HEK293 (cell line): ENCODE measurements around the gene CRB2.

Experiments
- CTCF ChIA-PET: fragments of 350-600 bp; formaldehyde crosslinking; extraction: SDS; loops from one replicate; lab custom pipeline; 2021; ENCODE audit warnings: antibody characterized with exemption; lab: Yijun Ruan, JAX
- POLR2A ChIA-PET: fragments of 300-600 bp; formaldehyde crosslinking; extraction: SDS; loops from one replicate; lab custom pipeline; 2020; ENCODE audit warnings: antibody characterized with exemption, inconsistent platforms; lab: Yijun Ruan, JAX
- H3K27ac ChIP-seq: fragments of 200-500 bp; sonication (Bioruptor generic); 2 replicates; pipeline ENCODE4 v1.5.1; 2014; ENCODE audit warnings: low read depth, low read length, control low read depth, inconsistent platforms; ENCODE audit errors: extremely low read depth
- H3K36me3 ChIP-seq, 2 experiments: fragments of 200-500 bp in 1 of 2; sonication (Bioruptor generic) in 1 of 2; 1 replicate in 1 of 2; 2 replicates in 1 of 2; pipeline ENCODE4 v1.5.1; 2014 to 2017; ENCODE audit warnings: inconsistent platforms in 2 of 2, low read length in 2 of 2; ENCODE audit not compliant: control insufficient read depth in 2 of 2, insufficient read depth in 1 of 2
- H3K4me1 ChIP-seq: fragments of 200-500 bp; sonication (Bioruptor generic); 2 replicates; pipeline ENCODE4 v1.5.1; 2014; ENCODE audit warnings: mild to moderate bottlenecking, low read length, inconsistent platforms; ENCODE audit not compliant: control insufficient read depth, insufficient read depth
- H3K4me3 ChIP-seq: 2 replicates; pipeline ENCODE4 v1.5.1; 2011; ENCODE audit warnings: low read depth, mild to moderate bottlenecking, control low read depth, low read length, moderate library complexity
- H3K9me3 ChIP-seq: fragments of 200-500 bp; sonication (Bioruptor generic); 2 replicates; pipeline ENCODE4 v1.5.1; 2014; ENCODE audit warnings: low read depth, low read length, inconsistent platforms; ENCODE audit not compliant: control insufficient read depth, insufficient read depth
- GLIS1 ChIP-seq: fragments of 450-650 bp; formaldehyde crosslinking; IDR thresholded peaks from 2 replicates; pipeline ENCODE4 v1.5.1; 2016; ENCODE audit warnings: missing biosample characterization, missing genetic modification characterization
- REPIN1 ChIP-seq: fragments of 450-650 bp; formaldehyde crosslinking; IDR thresholded peaks from 2 replicates; pipeline ENCODE4 v1.5.1; 2017; ENCODE audit warnings: missing biosample characterization, missing genetic modification characterization, low read depth
- ZBTB20 ChIP-seq: fragments of 450-650 bp; formaldehyde crosslinking; IDR thresholded peaks from 2 replicates; pipeline ENCODE4 v1.5.1; 2016; ENCODE audit warnings: missing biosample characterization, missing genetic modification characterization
- ZFHX2 ChIP-seq: fragments of 450-650 bp; formaldehyde crosslinking; conservative IDR thresholded peaks from 2 replicates; pipeline ENCODE4 v1.5.1; 2016; ENCODE audit warnings: missing biosample characterization, missing genetic modification characterization
- ZIC2 ChIP-seq: fragments of 450-650 bp; formaldehyde crosslinking; IDR thresholded peaks from 2 replicates; pipeline ENCODE4 v1.5.1; 2016; ENCODE audit warnings: missing biosample characterization, missing genetic modification characterization
- ZNF155 ChIP-seq: fragments of 450-650 bp; formaldehyde crosslinking; IDR thresholded peaks from 2 replicates; pipeline ENCODE4 v1.5.1; 2016; ENCODE audit warnings: missing biosample characterization, missing genetic modification characterization
- ZNF169 ChIP-seq: fragments of 450-650 bp; formaldehyde crosslinking; IDR thresholded peaks from 2 replicates; pipeline ENCODE4 v1.5.1; 2016; ENCODE audit warnings: missing biosample characterization, missing genetic modification characterization
- ZNF223 ChIP-seq: fragments of 450-650 bp; formaldehyde crosslinking; IDR thresholded peaks from 2 replicates; pipeline ENCODE4 v1.5.1; 2016; ENCODE audit warnings: missing biosample characterization, missing genetic modification characterization
- ZNF501 ChIP-seq: fragments of 450-650 bp; formaldehyde crosslinking; IDR thresholded peaks from 2 replicates; pipeline ENCODE4 v1.5.1; 2016; ENCODE audit warnings: missing biosample characterization, missing genetic modification characterization
- ZNF560 ChIP-seq: fragments of 450-650 bp; formaldehyde crosslinking; IDR thresholded peaks from 2 replicates; pipeline ENCODE4 v1.5.1; 2017; ENCODE audit warnings: missing biosample characterization, missing genetic modification characterization, borderline replicate concordance
- ZNF776 ChIP-seq: fragments of 450-650 bp; formaldehyde crosslinking; IDR thresholded peaks from 2 replicates; pipeline ENCODE4 v1.5.0; 2017; ENCODE audit warnings: missing biosample characterization, missing genetic modification characterization, borderline replicate concordance
- ZNF843 ChIP-seq: fragments of 450-650 bp; formaldehyde crosslinking; IDR thresholded peaks from 2 replicates; pipeline ENCODE4 v1.5.1; 2016; ENCODE audit warnings: missing biosample characterization, missing genetic modification characterization
- TF ChIP-seq, protein P1 (sequence below): fragments of 450-650 bp; formaldehyde crosslinking; IDR thresholded peaks from 2 replicates; pipeline ENCODE4 v1.5.1; 2016; ENCODE audit warnings: missing biosample characterization, missing genetic modification characterization, borderline replicate concordance
- TF ChIP-seq, protein P2 (sequence below): fragments of 450-650 bp; formaldehyde crosslinking; optimal IDR thresholded peaks from 2 replicates; pipeline ENCODE3; 2016; ENCODE audit warnings: missing biosample characterization, mild to moderate bottlenecking, missing genetic modification characterization

The CRB2 gene

DNA sequence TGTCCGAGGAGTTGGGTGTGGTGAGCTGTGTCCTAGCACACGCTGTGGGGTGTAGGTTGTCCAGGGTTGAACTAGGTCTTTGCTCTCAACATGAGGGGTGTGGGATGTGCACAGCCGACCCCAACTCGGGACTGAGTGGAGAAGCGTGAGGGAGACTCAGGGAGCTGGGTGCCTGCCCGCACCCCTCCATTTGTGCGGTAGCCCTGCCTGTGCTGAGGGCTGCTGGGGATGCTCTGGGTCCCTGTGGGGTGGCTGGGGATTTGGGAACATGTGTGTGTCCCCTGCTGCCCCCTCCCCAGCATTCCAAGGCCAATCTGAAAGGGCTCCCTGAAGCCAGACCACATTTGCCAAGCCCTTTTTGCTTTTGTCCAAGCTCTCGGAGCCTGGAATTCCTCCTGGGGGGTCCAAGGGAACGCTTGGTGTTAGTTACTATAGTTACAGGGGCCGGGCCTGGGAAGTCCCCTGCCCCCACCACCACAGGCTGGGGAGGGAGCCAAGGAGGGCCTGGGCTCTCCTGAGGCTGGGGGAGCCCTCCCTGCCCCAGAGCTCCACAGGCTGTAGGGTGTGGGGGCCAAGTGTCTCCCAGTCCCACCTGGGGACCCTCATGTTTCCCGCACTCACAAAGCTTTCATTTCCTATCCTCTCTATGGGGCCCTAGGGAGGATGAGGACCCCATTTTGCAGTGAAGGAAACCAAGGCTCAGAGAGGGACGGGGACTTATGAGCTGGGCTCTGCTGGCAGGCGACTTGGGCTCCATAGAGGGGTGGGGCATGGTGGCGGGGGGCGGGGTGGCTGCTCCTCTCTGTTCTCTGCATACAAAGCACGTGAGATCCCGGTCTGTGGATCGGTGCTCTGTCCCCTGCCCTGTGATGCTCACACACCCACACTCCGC is 1.1 kb downstream of the CRB2 start (continued):
- TF ChIP-seq, protein P1, sequence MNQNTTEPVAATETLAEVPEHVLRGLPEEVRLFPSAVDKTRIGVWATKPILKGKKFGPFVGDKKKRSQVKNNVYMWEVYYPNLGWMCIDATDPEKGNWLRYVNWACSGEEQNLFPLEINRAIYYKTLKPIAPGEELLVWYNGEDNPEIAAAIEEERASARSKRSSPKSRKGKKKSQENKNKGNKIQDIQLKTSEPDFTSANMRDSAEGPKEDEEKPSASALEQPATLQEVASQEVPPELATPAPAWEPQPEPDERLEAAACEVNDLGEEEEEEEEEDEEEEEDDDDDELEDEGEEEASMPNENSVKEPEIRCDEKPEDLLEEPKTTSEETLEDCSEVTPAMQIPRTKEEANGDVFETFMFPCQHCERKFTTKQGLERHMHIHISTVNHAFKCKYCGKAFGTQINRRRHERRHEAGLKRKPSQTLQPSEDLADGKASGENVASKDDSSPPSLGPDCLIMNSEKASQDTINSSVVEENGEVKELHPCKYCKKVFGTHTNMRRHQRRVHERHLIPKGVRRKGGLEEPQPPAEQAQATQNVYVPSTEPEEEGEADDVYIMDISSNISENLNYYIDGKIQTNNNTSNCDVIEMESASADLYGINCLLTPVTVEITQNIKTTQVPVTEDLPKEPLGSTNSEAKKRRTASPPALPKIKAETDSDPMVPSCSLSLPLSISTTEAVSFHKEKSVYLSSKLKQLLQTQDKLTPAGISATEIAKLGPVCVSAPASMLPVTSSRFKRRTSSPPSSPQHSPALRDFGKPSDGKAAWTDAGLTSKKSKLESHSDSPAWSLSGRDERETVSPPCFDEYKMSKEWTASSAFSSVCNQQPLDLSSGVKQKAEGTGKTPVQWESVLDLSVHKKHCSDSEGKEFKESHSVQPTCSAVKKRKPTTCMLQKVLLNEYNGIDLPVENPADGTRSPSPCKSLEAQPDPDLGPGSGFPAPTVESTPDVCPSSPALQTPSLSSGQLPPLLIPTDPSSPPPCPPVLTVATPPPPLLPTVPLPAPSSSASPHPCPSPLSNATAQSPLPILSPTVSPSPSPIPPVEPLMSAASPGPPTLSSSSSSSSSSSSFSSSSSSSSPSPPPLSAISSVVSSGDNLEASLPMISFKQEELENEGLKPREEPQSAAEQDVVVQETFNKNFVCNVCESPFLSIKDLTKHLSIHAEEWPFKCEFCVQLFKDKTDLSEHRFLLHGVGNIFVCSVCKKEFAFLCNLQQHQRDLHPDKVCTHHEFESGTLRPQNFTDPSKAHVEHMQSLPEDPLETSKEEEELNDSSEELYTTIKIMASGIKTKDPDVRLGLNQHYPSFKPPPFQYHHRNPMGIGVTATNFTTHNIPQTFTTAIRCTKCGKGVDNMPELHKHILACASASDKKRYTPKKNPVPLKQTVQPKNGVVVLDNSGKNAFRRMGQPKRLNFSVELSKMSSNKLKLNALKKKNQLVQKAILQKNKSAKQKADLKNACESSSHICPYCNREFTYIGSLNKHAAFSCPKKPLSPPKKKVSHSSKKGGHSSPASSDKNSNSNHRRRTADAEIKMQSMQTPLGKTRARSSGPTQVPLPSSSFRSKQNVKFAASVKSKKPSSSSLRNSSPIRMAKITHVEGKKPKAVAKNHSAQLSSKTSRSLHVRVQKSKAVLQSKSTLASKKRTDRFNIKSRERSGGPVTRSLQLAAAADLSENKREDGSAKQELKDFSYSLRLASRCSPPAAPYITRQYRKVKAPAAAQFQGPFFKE (tag by site-specific recombination), result no peak
- no peak for TF ChIP-seq ZNF169 (tag by site-specific recombination)
- TF ChIP-seq REPIN1 (tag by site-specific recombination), result no peak
- TF ChIP-seq, protein P2, sequence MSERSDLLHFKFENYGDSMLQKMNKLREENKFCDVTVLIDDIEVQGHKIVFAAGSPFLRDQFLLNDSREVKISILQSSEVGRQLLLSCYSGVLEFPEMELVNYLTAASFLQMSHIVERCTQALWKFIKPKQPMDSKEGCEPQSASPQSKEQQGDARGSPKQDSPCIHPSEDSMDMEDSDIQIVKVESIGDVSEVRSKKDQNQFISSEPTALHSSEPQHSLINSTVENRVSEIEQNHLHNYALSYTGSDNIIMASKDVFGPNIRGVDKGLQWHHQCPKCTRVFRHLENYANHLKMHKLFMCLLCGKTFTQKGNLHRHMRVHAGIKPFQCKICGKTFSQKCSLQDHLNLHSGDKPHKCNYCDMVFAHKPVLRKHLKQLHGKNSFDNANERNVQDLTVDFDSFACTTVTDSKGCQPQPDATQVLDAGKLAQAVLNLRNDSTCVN (tag by site-specific recombination), result no peak
- TF ChIP-seq ZNF155 (tag by site-specific recombination), result no peak

DNA sequence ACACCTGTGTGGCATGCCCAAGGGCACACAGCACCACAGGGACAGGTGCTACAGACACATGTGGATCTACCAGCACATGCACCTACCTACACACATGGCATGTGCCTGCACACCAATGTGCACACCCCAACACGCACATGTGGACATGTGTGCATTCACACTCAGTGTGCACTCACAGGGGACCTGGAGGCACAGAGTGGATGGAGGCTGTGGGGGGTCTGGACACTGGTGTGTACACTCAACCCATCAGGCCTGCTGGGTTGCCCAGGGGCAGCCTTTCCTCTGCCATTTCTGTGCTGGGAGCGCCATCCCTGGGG is 1.7 kb downstream of the CRB2 start:
- Histone ChIP-seq H3K36me3 (no peaks in the 10 kb centered on the region), H3K9me3 (no peaks in the 10 kb centered on the region), H3K4me1 (no peaks in the 10 kb centered on the region), H3K4me3 (no peak overlapping the region), H3K27ac (no peak overlapping the region)
- CTCF ChIA-PET, result interaction anchor here (0.6 to 5.7 kb wide), 3 partner anchors 22 to 29 kb away, joined by 3 to 106 read pairs (median 4); no protein-coding TSS in a partner anchor
- TF ChIP-seq ZIC2 (tag by site-specific recombination) (peak; percentile 38), GLIS1 (0 out of 2 replicates have a peak, but pooled peaks have one; percentile 13), ZNF843 (no peak)
- POLR2A ChIA-PET, result no interaction called here

DNA sequence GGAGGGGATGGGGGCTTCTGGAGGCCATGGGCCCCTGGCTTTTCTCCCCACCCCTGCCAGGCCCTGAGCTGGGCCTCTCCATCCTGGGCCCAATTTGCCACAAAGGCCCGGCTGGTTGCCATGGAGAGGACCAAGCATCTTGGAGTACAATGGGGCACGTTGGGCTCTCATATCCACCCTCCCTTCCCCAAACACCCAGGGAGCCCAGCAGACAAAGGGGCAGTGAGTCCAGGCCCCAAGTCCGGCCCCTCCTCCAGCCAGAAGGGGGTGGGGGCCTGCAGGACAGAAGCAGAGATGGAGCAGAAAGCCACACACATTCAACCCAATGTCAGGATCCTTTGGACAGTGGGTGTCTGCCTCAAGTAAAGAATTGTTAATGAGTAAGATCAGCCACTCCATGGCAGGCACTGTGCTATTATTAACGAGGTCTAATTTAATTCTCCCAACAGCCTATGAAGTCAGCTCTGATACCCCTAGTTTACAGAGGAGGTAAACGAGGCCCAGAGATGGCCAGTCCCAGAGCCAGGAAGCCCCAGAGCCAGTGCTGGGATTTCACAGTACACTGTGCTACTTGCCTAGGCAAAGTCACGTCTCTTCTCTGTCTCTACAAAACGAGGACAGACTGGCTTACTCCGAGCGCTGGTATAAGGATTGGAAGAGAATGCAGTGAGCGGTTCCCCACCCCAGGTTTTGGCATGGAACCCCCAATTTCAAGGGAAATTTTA is 2.3 kb downstream of the CRB2 start:
- Histone ChIP-seq H3K9me3 (no peaks in the 10 kb centered on the region), H3K4me1 (no peaks in the 10 kb centered on the region), H3K36me3 (no peaks in the 10 kb centered on the region), H3K4me3 (no peak overlapping the region), H3K27ac (no peak overlapping the region)
- ChIA-PET POLR2A (no interaction called here), CTCF (interaction anchor here (0.6 to 5.7 kb wide), 4 partner anchors 8 to 41 kb away, joined by 3 to 106 read pairs (median 8); no protein-coding TSS in a partner anchor)
- no peak for TF ChIP-seq ZNF560
- no peak for TF ChIP-seq ZBTB20 (tag by site-specific recombination)
- TF ChIP-seq ZNF776 (tag by site-specific recombination), result no peak
- no peak for TF ChIP-seq ZNF501
- TF ChIP-seq ZNF223 (tag by site-specific recombination), result no peak
- no peak for TF ChIP-seq ZFHX2
